22Rv1 (cell line): ENCODE measurements around the gene BCL10.

Experiments used
- H3K27ac ChIP-seq: fragments of 450-650 bp; 2 replicates; pipeline ENCODE4 v1.5.1; 2017
- CTCF ChIP-seq: fragments of 450-650 bp; IDR thresholded peaks from 2 replicates; pipeline ENCODE4 v1.5.1; 2017; ENCODE audit warnings: mild to moderate bottlenecking
- ZFX ChIP-seq: fragments of 450-650 bp; IDR thresholded peaks from 2 replicates; pipeline ENCODE4 v1.6.1; 2017; ENCODE audit warnings: antibody characterized with exemption, borderline replicate concordance

Gene BCL10

GRCh38 chr1:85216697-85217096 lies 59.7 kb downstream of the BCL10 start:
- H3K27ac ChIP-seq: no peak overlapping the region
- TF ChIP-seq CTCF: no peak
- no peak for TF ChIP-seq ZFX
